Colon (tissue), 2 donors: Measurements from ENCODE around the gene NR3C2.

Source experiments
- FAIRE-seq: peaks from 2 replicates; lab custom pipeline; 2012; peaks lifted over from hg19 to GRCh38; lab: Jason Lieb, UNC
- donor health status: control.
- donor health status: control.

Gene NR3C2

GRCh38 chr4:148069086-148069894 is 372.9 kb downstream of the NR3C2 start:
- FAIRE-seq, result no peak

- no peak for FAIRE-seq
These were observed 373.9 kb downstream of the NR3C2 start for GRCh38 chr4:148068065-148068911.

DNA sequence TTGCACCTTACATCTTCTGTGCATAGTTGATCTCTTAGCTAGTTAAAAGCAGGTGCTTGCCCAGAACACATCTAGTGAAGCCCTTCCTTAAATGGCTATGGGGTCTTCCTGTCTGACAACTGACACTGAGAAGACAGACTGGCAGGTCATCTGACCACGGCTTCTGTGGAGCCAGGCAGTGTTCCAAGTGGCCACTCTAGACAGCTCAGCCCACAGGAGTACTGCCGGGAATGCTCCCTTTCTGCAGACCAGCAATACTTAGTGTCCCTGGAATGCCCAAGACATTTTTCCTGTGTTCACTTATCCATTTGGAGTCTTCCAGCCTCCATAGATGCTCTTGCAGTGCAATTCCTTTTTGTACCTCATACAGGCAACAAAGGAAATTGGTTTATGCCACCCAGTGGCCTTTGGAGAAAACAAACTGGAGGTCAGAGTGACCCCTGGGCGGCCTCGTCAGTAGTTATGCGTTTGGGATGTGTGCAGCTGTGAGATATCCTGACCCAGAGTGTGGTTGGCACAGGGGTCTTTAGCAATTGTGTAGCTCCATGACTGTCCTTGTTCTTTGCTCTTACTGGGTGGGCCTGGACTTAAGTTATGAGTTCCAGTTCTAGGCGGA is 374.8 kb downstream of the NR3C2 start:
- FAIRE-seq, result no peak

DNA sequence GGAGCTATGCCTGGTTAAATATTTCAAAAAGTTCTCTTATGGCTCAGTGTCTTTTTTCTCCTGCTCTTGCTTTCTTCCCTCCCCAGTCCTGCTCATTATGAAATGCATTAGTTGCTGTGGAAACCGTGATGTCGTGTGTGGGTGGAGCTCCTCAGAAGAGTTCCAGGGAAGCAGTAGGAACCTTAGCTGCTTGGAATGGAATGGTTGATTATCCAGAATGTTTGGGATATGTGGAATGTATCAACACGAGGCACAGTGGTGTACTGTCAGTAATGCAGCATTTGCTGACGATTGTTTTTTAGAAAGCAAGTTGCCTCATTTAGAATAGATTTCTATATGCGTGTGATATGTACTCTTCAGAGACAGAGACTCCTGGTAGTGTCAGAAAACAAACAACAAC is 377.1 kb downstream of the NR3C2 start:
- FAIRE-seq, result no peak

GRCh38 chr4:148064451-148064850 is 377.8 kb downstream of the NR3C2 start:
- FAIRE-seq, result no peak

DNA sequence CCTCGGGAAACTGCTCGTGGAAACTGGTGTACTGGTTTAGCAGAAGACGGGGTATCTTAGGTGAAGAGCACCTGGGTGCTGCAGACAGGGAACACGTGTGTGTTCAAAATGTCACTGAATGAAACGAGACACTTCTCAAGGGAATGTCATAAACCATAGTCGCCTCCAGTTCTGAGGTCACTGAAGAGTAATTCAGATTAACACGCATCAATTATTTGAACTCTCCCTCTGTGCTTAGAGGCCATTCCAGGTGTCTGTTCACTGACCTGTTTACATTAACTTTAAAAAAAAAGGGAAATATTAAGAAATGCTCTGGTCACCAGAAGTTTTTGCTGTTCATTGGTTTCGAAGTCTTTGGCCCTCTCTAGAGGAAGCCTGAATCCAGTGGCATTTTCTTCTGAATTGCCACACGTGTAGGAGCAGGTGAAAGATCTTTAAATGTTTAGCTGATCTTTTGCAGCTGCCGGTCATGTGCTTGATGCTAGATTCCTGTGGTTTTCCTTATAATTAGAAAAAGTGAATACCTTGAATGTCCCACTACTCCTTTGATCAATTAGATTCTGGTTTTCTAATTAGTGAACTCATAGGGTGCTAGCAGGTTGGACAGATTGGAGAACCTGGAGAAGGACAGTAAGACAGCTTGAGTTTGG is 379.8 kb downstream of the NR3C2 start:
- no peak for FAIRE-seq

GRCh38 chr4:148061795-148062194 is 380.4 kb downstream of the NR3C2 start:
- FAIRE-seq, result no peak

- FAIRE-seq, result no peak
These were observed 381.1 kb downstream of the NR3C2 start for GRCh38 chr4:148061141-148061481.

- no peak for FAIRE-seq
These were observed 381.7 kb downstream of the NR3C2 start for GRCh38 chr4:148060264-148061140.

DNA sequence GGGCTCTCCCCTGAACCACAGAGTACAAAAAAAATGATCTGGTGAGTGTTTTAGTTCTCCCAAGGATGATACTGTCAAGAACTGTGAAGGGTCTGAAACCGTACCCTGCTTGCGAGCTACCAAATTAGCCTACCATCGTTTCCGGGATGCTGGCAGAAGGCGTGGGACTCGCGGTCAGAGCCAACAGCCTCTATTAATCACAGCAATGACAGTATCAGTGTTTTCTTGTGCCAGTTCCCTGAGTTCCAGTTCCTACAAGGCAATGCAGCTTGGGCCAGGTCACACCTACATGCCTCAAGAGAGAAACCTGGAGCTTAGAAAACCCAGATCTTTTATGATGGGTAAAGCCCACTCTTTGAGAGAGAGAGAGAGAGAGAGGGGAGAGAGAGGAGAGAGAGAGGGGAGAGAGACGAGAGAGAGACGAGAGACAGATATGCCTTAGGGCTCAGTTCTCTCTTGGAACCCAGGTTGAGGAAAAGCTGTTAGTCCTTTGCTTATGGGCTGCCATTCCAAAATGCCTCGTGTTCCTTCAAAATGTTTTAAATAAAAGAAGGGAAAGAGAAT is 382.5 kb downstream of the NR3C2 start:
- no peak for FAIRE-seq

GRCh38 chr4:148057984-148058859 is 384.0 kb downstream of the NR3C2 start:
- FAIRE-seq, result no peak

DNA sequence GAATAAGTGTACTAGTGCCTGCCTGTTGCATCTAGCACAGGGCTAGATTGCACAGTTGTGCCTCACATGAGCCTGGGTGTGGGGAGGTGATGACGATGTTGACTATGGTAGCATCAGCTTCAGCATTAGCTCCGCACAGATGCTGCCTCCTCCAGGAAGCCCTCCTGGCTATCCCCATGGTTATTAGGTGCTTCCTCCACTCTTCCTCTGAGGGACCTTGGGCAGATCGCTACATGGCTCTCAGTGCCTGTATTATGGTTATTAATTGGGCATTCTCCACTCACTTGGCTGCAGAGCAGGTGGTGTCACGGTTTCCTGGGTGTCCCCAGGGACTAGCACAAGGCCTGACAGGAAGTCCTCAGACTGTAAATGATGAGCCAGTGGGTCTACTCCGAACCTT is 384.7 kb downstream of the NR3C2 start:
- FAIRE-seq, result no peak

DNA sequence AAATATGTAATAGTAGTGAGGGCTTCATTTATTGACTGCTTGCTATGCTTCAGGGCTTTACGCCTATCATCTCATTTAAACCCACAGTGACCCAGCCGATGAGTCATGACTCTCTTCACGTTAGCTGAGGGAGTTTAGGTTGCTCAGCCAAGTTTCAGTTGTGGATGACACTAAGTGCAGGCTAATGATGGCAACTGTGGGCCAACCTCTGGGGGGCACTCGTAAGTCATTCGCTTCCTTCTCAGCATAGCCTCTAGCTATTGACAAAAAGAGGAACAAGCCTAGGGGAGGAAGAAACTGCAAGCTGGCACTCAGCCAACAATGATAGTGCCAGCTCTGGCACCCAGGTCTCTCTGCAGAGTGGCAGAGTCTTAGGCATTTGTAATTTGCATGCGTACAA is 385.3 kb downstream of the NR3C2 start:
- FAIRE-seq, result no peak

DNA sequence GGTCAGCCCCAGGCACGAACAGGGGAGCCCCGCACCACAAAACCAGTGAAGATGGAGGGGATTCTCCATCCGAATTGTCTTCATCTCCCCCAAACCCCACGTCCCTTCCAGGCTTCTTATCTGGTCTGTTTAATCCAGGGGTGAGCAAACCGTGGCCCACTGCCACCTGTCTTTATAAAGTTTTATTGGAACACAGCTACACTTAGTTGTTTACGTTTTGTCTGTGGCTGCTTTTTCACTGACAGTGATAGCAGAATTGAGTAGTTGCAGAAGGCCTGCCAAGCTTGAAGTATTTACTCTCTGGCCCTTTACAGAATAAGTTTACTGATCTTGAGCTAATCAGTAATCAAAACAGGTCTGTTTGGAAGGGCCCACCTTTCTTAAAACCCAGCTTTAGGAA is 386.4 kb downstream of the NR3C2 start:
- no peak for FAIRE-seq

DNA sequence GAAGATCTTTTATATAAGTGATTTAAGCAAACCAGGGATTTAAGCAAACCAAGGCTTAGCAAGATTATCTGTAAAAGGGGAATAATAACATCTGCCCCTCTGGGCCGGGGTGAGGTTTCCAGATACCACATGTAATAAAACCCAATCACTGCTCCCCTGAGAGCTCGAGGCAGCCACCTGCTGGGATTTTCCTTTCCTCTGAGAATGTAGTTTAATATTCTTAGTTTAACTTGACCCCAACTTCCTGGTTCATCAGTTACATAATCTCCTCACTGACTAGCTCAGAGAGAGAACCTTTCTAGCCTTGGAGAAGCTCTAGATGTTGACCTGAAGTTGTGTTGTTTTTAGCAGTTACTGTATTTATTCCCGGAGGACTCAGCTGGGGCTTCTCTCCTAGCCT is 387.9 kb downstream of the NR3C2 start:
- no peak for FAIRE-seq

DNA sequence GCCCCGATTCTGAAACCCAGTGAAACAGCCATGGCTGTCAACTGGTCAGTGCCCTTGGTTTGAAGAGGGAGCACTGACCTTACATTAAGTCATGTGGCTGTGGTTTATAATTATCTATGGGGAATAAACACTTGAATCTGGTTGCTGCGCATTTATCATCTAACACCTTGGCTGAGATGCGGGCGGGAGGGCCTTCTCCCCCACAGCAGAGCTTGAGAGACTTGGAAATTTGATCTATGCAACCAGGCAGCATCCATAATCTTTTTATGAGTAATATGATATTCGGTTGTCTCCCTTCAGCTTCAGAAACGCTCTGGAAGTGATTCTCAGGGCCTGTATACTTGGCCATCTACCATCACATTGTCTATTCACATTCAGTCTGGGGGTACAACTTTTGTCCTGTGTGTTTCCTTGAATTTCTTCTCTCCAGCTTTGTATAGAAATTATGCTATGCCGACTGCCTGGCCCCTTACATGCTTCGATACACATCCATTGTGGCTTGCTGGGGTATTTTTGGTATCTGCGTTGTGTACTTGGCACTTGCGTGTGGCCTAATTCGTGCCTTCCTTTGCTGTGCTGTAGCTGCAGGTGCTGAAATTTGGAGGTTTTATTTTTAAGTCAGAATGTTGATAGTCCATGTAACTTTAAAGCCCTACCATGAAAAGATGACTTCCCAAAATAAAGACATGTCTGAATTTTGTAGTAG is 388.8 kb downstream of the NR3C2 start:
- FAIRE-seq, result no peak

DNA sequence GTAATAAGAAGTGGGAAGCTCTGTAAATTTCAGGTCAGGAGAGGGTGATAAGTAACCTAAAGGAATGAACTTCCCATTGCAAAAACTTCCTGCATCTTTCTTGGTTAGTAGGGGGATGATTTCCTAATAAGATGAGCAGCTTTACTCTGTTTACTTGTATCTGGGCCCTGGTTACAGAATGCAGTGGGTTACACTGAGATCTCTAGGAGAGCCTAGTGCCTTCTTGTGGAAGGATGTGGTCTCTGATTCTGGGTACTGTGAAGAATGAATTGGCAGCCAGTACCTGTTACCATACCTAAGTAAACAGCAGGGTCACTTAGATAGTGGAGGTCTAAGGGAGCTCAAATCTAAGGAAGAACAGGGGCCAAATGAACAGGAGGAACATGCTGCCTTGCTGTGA is 389.8 kb downstream of the NR3C2 start:
- no peak for FAIRE-seq

DNA sequence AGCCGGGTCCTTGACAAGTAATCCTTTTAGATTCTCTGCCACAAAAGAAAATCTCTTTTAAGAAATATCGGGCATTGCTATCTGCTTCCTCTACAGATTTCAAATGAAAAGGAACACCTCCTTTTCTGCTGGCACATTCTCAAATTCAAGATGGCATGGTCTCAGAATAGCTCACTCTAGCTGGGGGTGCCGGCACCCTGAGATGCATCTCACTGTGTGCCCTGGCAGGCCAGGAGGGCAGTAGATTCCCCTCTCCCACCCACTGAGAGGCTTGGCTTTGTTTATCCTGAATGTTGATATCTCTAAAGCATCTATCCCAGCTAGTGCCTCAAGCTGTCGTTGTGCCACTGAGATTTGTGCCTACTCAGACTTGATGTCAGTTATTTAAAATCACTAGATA is 390.8 kb downstream of the NR3C2 start:
- FAIRE-seq, result no peak

- no peak for FAIRE-seq
These were observed 393.6 kb downstream of the NR3C2 start for GRCh38 chr4:148048598-148048997.

DNA sequence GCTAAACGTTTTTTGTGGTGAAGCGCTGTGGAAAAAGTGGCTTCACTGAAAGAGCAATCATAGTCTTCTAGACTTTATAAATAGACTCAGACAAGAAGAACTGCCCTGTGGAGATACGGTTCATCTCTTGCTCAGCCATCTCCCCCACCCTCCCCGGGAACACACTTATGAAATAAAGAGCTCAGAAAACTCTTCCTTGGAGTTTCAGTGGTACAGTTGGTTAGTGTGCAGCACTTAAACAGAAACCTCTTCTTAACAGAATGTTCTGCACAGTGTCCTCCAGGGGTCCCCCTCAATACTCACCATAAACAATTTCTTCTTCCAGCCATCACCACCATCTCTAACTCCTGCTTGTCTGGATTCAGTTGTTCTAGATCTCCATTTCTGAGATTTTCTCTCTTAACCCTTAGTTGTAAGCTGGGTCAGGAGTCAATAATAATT is 397.3 kb downstream of the NR3C2 start:
- no peak for FAIRE-seq
